GM18499 (cell line): ENCODE measurements around the gene RHOG.

Source experiments
- ATAC-seq: cut with Tn5 transposase; IDR thresholded peaks from one replicate; pipeline ENCODE4 v1.9.1; 2021; ENCODE audit warnings: moderate number of reproducible peaks; ENCODE audit not compliant: insufficient read depth, unreplicated experiment

The RHOG gene

GRCh38 chr11:3782963-3783362 lies 57.8 kb downstream of the RHOG start:
- no peak for ATAC-seq

DNA sequence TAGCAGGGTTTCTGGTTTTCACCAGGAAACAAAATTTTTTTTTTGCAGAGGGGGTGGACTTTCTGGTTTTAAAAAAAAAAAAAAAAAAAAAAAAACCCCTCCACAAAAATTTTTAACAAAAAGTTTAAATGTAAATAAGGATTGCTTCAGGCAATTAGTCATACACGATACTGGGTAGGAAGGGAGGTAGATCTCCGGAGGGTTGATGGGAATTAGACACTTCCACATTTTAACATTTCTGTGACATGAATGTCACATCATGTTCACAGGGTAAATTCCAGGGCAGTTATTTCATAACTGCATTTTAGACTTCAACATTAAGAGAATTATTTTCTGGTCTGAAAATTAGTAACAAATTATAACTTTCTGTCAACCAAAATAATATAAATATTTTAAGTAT lies 59.3 kb downstream of the RHOG start:
- ATAC-seq = no peak
